Astrocyte (in vitro differentiated cells and primary cell): ENCODE measurements around the gene ATP1A2.

Experiments used
- EZH2 ChIP-seq: IDR thresholded peaks from 2 replicates; pipeline ENCODE4 v1.6.1; 2012; ENCODE audit warnings: mild to moderate bottlenecking, low read length, inconsistent platforms; ENCODE audit not compliant: insufficient read depth
- TF ChIP-seq, protein P1 (sequence below): IDR thresholded peaks from 2 replicates; pipeline ENCODE4 v1.5.1; 2011; ENCODE audit warnings: low read depth, mild to moderate bottlenecking, inconsistent platforms, low read length, moderate library complexity; ENCODE audit not compliant: insufficient read depth

DNA sequence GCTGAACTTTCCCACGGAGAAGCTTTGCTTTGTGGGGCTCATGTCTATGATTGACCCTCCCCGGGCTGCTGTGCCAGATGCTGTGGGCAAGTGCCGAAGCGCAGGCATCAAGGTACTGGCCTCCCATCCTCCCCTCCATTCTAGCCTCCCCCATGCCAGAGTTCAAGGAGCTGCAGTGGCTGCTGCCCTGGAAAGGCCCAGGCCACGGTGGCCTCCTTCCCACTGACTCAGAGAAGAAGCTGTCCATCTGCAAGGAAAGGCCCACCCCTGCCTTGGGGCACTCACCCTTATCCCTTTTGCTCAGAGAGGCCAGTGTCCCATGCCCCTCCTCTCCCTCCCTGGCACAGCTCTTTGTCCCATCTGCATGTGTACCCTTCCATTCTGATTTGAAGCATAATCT is 14.9 kb downstream of the ATP1A2 start:
- TF ChIP-seq, protein P1, sequence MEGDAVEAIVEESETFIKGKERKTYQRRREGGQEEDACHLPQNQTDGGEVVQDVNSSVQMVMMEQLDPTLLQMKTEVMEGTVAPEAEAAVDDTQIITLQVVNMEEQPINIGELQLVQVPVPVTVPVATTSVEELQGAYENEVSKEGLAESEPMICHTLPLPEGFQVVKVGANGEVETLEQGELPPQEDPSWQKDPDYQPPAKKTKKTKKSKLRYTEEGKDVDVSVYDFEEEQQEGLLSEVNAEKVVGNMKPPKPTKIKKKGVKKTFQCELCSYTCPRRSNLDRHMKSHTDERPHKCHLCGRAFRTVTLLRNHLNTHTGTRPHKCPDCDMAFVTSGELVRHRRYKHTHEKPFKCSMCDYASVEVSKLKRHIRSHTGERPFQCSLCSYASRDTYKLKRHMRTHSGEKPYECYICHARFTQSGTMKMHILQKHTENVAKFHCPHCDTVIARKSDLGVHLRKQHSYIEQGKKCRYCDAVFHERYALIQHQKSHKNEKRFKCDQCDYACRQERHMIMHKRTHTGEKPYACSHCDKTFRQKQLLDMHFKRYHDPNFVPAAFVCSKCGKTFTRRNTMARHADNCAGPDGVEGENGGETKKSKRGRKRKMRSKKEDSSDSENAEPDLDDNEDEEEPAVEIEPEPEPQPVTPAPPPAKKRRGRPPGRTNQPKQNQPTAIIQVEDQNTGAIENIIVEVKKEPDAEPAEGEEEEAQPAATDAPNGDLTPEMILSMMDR, result no peak
- no peak for TF ChIP-seq EZH2
